WTC11 (cell line): ENCODE measurements around the gene CIZ1. TPM values are rescaled to one million over a fixed set of nuclear protein-coding genes. Genes with fewer than 3 reads are reported as not detected.

Source experiments
- ARID4B ChIP-seq: sonication (generic); formaldehyde crosslinking; IDR thresholded peaks from 2 replicates; pipeline ENCODE4 v1.8.0; 2023; ENCODE audit warnings: missing genetic modification reagents, mild to moderate bottlenecking, borderline replicate concordance
- CTCF ChIP-seq: fragments of 200-600 bp; IDR thresholded peaks from 2 replicates; pipeline ENCODE4 v1.8.0; 2022; ENCODE audit warnings: antibody characterized with exemption
- E2F1 ChIP-seq: sonication (generic); formaldehyde crosslinking; IDR thresholded peaks from 2 replicates; pipeline ENCODE4 v1.8.0; 2022; ENCODE audit warnings: mild to moderate bottlenecking, missing genetic modification reagents
- ETV6 ChIP-seq: sonication (generic); formaldehyde crosslinking; IDR thresholded peaks from 2 replicates; pipeline ENCODE4 v1.8.1; 2022; ENCODE audit warnings: mild to moderate bottlenecking, missing genetic modification reagents
- FOXP4 ChIP-seq: sonication (generic); formaldehyde crosslinking; IDR thresholded peaks from 2 replicates; pipeline ENCODE4 v1.8.0; 2022; ENCODE audit warnings: mild to moderate bottlenecking, missing genetic modification reagents
- MAX ChIP-seq: sonication (generic); formaldehyde crosslinking; IDR thresholded peaks from 2 replicates; pipeline ENCODE4 v1.8.0; 2022; ENCODE audit warnings: mild to moderate bottlenecking, missing genetic modification reagents
- MYBL2 ChIP-seq: sonication (generic); formaldehyde crosslinking; IDR thresholded peaks from 2 replicates; pipeline ENCODE4 v1.8.1; 2023; ENCODE audit warnings: mild to moderate bottlenecking, moderate library complexity, missing genetic modification reagents
- NR2C2 ChIP-seq: sonication (generic); formaldehyde crosslinking; IDR thresholded peaks from 2 replicates; pipeline ENCODE4 v1.8.0; 2022; ENCODE audit warnings: mild to moderate bottlenecking, missing genetic modification reagents
- OVOL2 ChIP-seq: fragments of 250-450 bp; sonication (Bioruptor Pico); IDR thresholded peaks from 2 replicates; pipeline ENCODE4 v1.9.0; 2021; ENCODE audit warnings: mild to moderate bottlenecking, borderline replicate concordance
- SMAD3 ChIP-seq: sonication (generic); formaldehyde crosslinking; IDR thresholded peaks from 2 replicates; pipeline ENCODE4 v1.8.0; 2022; ENCODE audit warnings: missing genetic modification reagents, mild to moderate bottlenecking, borderline replicate concordance
- ZNF219 ChIP-seq: sonication (generic); formaldehyde crosslinking; IDR thresholded peaks from 2 replicates; pipeline ENCODE4 v1.8.0; 2023; ENCODE audit warnings: missing genetic modification reagents, mild to moderate bottlenecking, borderline replicate concordance
- ZNF281 ChIP-seq: sonication (generic); formaldehyde crosslinking; IDR thresholded peaks from 2 replicates; pipeline ENCODE4 v1.8.0; 2023; ENCODE audit warnings: mild to moderate bottlenecking, missing genetic modification reagents
- ZNF671 ChIP-seq: fragments of 250-450 bp; sonication (Bioruptor Pico); IDR thresholded peaks from 2 replicates; pipeline ENCODE4 v1.8.0; 2021; ENCODE audit warnings: mild to moderate bottlenecking
- ZSCAN18 ChIP-seq: fragments of 250-450 bp; sonication (Bioruptor Pico); IDR thresholded peaks from 2 replicates; pipeline ENCODE4 v2.1.2; 2022; ENCODE audit warnings: mild to moderate bottlenecking, moderate library complexity
- total RNA-seq: library from RNA; stranded (reverse); gene quantifications from 3 replicates; pipeline ENCODE4 v1.2.3, GENCODE V29; 2021

CIZ1 gene
- total RNA-seq, 1 experiment from 2014 or later: 90.2 TPM

GRCh38 chr9:128127990-128128835, 63.2 kb downstream of the CIZ1 start (continued):
- TF ChIP-seq OVOL2 (CRISPR knock-in tag): no peak
- no peak for TF ChIP-seq ZNF219 (CRISPR knock-in tag)
- TF ChIP-seq ZNF281 (CRISPR knock-in tag): no peak
- TF ChIP-seq SMAD3 (CRISPR knock-in tag): no peak
- TF ChIP-seq E2F1 (CRISPR knock-in tag): no peak
- TF ChIP-seq CTCF: no peak
- TF ChIP-seq ZSCAN18 (CRISPR knock-in tag): no peak
- peak; percentile 37; the same call in 1 of the 2 replicates for TF ChIP-seq ARID4B (CRISPR knock-in tag)
- no peak for TF ChIP-seq ZNF671
- no peak for TF ChIP-seq FOXP4 (CRISPR knock-in tag)
- TF ChIP-seq NR2C2 (CRISPR knock-in tag): no peak
- peak; percentile 9; the same call in 1 of the 2 replicates for TF ChIP-seq MYBL2
- 0 out of 2 replicates have a peak, but pooled peaks have one; percentile 28 for TF ChIP-seq ETV6
- peak; percentile 72 for TF ChIP-seq MAX (CRISPR knock-in tag)
